WTC11 (cell line): ENCODE data around the gene SLC38A7. TPM values are rescaled to one million over a fixed set of nuclear protein-coding genes. Genes with fewer than 3 reads are reported as not detected.

Experiments
- ATAC-seq: fragments of 200-7000 bp; cut with Tn5 transposase; 2 replicates; pipeline ENCODE4 v1.10.0; 2021; ENCODE audit warnings: mild to moderate bottlenecking, moderate library complexity
- Bru-seq: library from RNA; stranded (reverse); fragments of 400-500 nt; gene quantifications from one replicate; lab custom pipeline; 2021; lab: Mats Ljungman, UMichigan
- CTCF ChIA-PET: fragments of 300-600 bp; sonication (Branson Sonifier 250); formaldehyde crosslinking; loops from one replicate; lab custom pipeline; 2021; ENCODE audit warnings: antibody characterized with exemption; lab: Charles Lee
- POLR2A ChIA-PET: fragments of 350-600 bp; sonication (Branson Sonifier 250); formaldehyde crosslinking; loops from one replicate; lab custom pipeline; 2021; ENCODE audit warnings: antibody characterized with exemption; lab: Charles Lee
- DNase-seq: peaks from one replicate; pipeline ENCODE4 v3.0.0; 2021; ENCODE audit warnings: low spot score
- H3K27ac Mint-ChIP-seq: 2 replicates; pipeline ENCODE4 v1.8.0; 2021; ENCODE audit warnings: mixed read lengths
- H3K27me3 Mint-ChIP-seq: 2 replicates; pipeline ENCODE4 v1.8.0; 2021; ENCODE audit warnings: low read depth, mild to moderate bottlenecking, moderate library complexity, mixed read lengths
- H3K36me3 Mint-ChIP-seq: 2 replicates; pipeline ENCODE4 v1.8.0; 2021; ENCODE audit warnings: mixed read lengths
- H3K4me1 Mint-ChIP-seq: 2 replicates; pipeline ENCODE4 v1.8.0; 2022; ENCODE audit warnings: mixed read lengths
- H3K4me3 Mint-ChIP-seq: 2 replicates; pipeline ENCODE4 v1.8.0; 2021; ENCODE audit warnings: mild to moderate bottlenecking, moderate library complexity, mixed read lengths
- H3K9me3 Mint-ChIP-seq: 2 replicates; pipeline ENCODE4 v1.8.0; 2021; ENCODE audit warnings: mixed read lengths
- CREB1 ChIP-seq: sonication (generic); formaldehyde crosslinking; IDR thresholded peaks from 2 replicates; pipeline ENCODE4 v1.8.0; 2023; ENCODE audit warnings: mild to moderate bottlenecking, missing genetic modification reagents
- CREM ChIP-seq: sonication (generic); formaldehyde crosslinking; IDR thresholded peaks from 2 replicates; pipeline ENCODE4 v1.8.1; 2022; ENCODE audit warnings: mild to moderate bottlenecking, missing genetic modification reagents, moderate library complexity
- CTCF ChIP-seq: fragments of 200-600 bp; IDR thresholded peaks from 2 replicates; pipeline ENCODE4 v1.8.0; 2022; ENCODE audit warnings: antibody characterized with exemption
- ELF4 ChIP-seq: sonication (generic); formaldehyde crosslinking; IDR thresholded peaks from 2 replicates; pipeline ENCODE4 v1.8.1; 2022; ENCODE audit warnings: low read depth, mild to moderate bottlenecking, moderate library complexity, missing genetic modification reagents
- FOXK1 ChIP-seq: sonication (generic); formaldehyde crosslinking; IDR thresholded peaks from 2 replicates; pipeline ENCODE4 v1.8.0; 2022; ENCODE audit warnings: mild to moderate bottlenecking, moderate library complexity, missing genetic modification reagents
- FOXP1 ChIP-seq: sonication (generic); formaldehyde crosslinking; IDR thresholded peaks from 2 replicates; pipeline ENCODE4 v1.8.0; 2022; ENCODE audit warnings: missing genetic modification reagents, mild to moderate bottlenecking, moderate library complexity, borderline replicate concordance
- GABPB1 ChIP-seq: sonication (generic); formaldehyde crosslinking; IDR thresholded peaks from 2 replicates; pipeline ENCODE4 v1.8.1; 2023; ENCODE audit warnings: mild to moderate bottlenecking, missing genetic modification reagents
- GRHL2 ChIP-seq: fragments of 250-450 bp; sonication (Bioruptor Pico); IDR thresholded peaks from 2 replicates; pipeline ENCODE4 v1.8.0; 2022; ENCODE audit warnings: mild to moderate bottlenecking, moderate library complexity; ENCODE audit not compliant: insufficient replicate concordance, severe bottlenecking
- MYBL2 ChIP-seq: sonication (generic); formaldehyde crosslinking; IDR thresholded peaks from 2 replicates; pipeline ENCODE4 v1.8.1; 2023; ENCODE audit warnings: mild to moderate bottlenecking, moderate library complexity, missing genetic modification reagents
- NR3C1 ChIP-seq: sonication (generic); formaldehyde crosslinking; conservative IDR thresholded peaks from 2 replicates; pipeline ENCODE4 v1.8.1; 2023; ENCODE audit warnings: low read depth, mild to moderate bottlenecking, missing genetic modification reagents
- OVOL2 ChIP-seq: fragments of 250-450 bp; sonication (Bioruptor Pico); IDR thresholded peaks from 2 replicates; pipeline ENCODE4 v1.9.0; 2021; ENCODE audit warnings: mild to moderate bottlenecking, borderline replicate concordance
- RELA ChIP-seq: sonication (generic); formaldehyde crosslinking; IDR thresholded peaks from 2 replicates; pipeline ENCODE4 v1.8.1; 2022; ENCODE audit warnings: missing genetic modification reagents, mild to moderate bottlenecking, borderline replicate concordance
- SMAD4 ChIP-seq: sonication (generic); formaldehyde crosslinking; IDR thresholded peaks from 2 replicates; pipeline ENCODE4 v1.8.0; 2022; ENCODE audit warnings: mild to moderate bottlenecking, missing genetic modification reagents
- SP1 ChIP-seq: sonication (generic); formaldehyde crosslinking; conservative IDR thresholded peaks from 2 replicates; pipeline ENCODE4 v1.8.1; 2022; ENCODE audit warnings: missing genetic modification reagents
- TEAD1 ChIP-seq: sonication (generic); formaldehyde crosslinking; IDR thresholded peaks from 2 replicates; pipeline ENCODE4 v1.8.0; 2022; ENCODE audit warnings: mild to moderate bottlenecking, missing genetic modification reagents
- TEAD4 ChIP-seq: sonication (generic); formaldehyde crosslinking; IDR thresholded peaks from 2 replicates; pipeline ENCODE4 v1.8.0; 2022; ENCODE audit warnings: mild to moderate bottlenecking, missing genetic modification reagents
- USF1 ChIP-seq: sonication (generic); formaldehyde crosslinking; IDR thresholded peaks from 2 replicates; pipeline ENCODE4 v1.8.0; 2022; ENCODE audit warnings: mild to moderate bottlenecking, missing genetic modification reagents
- USF2 ChIP-seq: sonication (generic); formaldehyde crosslinking; IDR thresholded peaks from 2 replicates; pipeline ENCODE4 v1.8.1; 2023; ENCODE audit warnings: mild to moderate bottlenecking, missing genetic modification reagents, moderate library complexity
- ZNF232 ChIP-seq: sonication (generic); formaldehyde crosslinking; IDR thresholded peaks from 2 replicates; pipeline ENCODE4 v1.8.0; 2022; ENCODE audit warnings: mild to moderate bottlenecking, missing genetic modification reagents
- ZNF263 ChIP-seq: sonication (generic); formaldehyde crosslinking; IDR thresholded peaks from 2 replicates; pipeline ENCODE4 v1.8.1; 2022; ENCODE audit warnings: low read depth, mild to moderate bottlenecking, moderate library complexity, missing genetic modification reagents
- ZNF317 ChIP-seq: sonication (generic); formaldehyde crosslinking; IDR thresholded peaks from 2 replicates; pipeline ENCODE4 v1.8.1; 2023; ENCODE audit warnings: low read depth, mild to moderate bottlenecking, moderate library complexity, missing genetic modification reagents, borderline replicate concordance
- ZNF416 ChIP-seq: fragments of 250-450 bp; sonication (Bioruptor Pico); IDR thresholded peaks from 2 replicates; pipeline ENCODE4 v1.9.0; 2021; ENCODE audit warnings: mild to moderate bottlenecking, inconsistent platforms
- ZNF671 ChIP-seq: fragments of 250-450 bp; sonication (Bioruptor Pico); IDR thresholded peaks from 2 replicates; pipeline ENCODE4 v1.8.0; 2021; ENCODE audit warnings: mild to moderate bottlenecking
- long read RNA-seq, 3 experiments: library from RNA in 1 of 3; library from capped mRNA in 1 of 3; library from polyadenylated mRNA in 1 of 3; unstranded in 2 of 3; stranded (forward) in 1 of 3; transcript quantifications; one replicate each; pipeline ENCODE4 v2.0.0, GENCODE V29; 2021
- total RNA-seq: library from RNA; stranded (reverse); gene quantifications from 3 replicates; pipeline ENCODE4 v1.2.3, GENCODE V29; 2021
- TF ChIP-seq, protein P1 (sequence below): sonication (generic); formaldehyde crosslinking; IDR thresholded peaks from 2 replicates; pipeline ENCODE4 v1.8.1; 2023; ENCODE audit warnings: mild to moderate bottlenecking, moderate library complexity, missing genetic modification reagents

SLC38A7 gene, protein sequence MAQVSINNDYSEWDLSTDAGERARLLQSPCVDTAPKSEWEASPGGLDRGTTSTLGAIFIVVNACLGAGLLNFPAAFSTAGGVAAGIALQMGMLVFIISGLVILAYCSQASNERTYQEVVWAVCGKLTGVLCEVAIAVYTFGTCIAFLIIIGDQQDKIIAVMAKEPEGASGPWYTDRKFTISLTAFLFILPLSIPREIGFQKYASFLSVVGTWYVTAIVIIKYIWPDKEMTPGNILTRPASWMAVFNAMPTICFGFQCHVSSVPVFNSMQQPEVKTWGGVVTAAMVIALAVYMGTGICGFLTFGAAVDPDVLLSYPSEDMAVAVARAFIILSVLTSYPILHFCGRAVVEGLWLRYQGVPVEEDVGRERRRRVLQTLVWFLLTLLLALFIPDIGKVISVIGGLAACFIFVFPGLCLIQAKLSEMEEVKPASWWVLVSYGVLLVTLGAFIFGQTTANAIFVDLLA
- total RNA-seq (20.6 to 23.1 TPM (median 22.9 TPM) in 3 replicates), Bru-seq, nascent RNA (percentile 57 among the genes with signal in this experiment)
- long read RNA-seq, experiment 1, full-length matches to known transcripts: 78 of 126 reads
- long read RNA-seq, experiment 1, partial matches to known transcripts: 11 of 126 reads
- long read RNA-seq, experiment 1, other reads (novel, unspliced or antisense): 37 of 126 reads
- long read RNA-seq, experiment 2, full-length matches to known transcripts: 3 of 22 reads
- long read RNA-seq, experiment 2, partial matches to known transcripts: 4 of 22 reads
- long read RNA-seq, experiment 2, other reads (novel, unspliced or antisense): 15 of 22 reads
- long read RNA-seq, experiment 3, full-length matches to known transcripts: 5 of 9 reads
- long read RNA-seq, experiment 3, partial matches to known transcripts: 2 of 9 reads
- long read RNA-seq, experiment 3, other reads (novel, unspliced or antisense): 2 of 9 reads

DNA sequence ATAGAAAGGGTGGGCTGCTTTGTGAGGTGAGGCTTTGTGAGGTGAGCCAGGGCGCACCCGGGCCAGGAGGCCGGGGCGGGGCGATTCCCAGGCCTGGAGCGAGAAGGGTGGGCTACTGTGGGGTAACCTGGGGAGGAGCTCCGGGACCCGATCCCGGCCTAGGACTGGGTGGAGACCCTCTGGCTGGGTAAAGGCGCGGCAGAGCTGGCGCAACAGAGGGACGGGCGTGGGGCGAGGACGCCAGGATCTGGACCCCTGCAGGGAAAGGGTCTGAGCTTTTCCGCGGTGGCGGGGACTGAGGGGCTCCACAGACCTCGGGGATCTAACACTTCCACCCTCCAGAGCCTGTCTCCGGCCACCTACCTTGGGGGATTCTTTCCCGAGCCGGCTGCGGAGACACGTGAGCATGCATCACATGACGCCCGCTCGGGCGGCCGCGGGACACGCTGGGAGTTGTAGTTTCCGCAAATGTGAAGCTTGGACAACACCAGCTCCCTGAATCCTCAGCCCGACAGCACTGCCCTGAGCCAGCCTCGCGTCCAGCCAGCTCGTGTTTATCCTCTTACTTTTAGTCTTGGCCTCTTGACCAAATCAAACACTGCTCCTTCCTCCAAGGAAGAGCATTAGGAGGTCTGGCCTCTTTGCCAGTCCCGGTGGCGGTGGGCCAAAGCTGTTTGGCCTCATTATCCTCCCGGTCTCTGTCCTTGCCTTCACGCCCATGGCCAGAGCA is at the start of gene SLC38A7:
TSS of gene SLC38A7 (minus strand) at position 417 of the 730 bp plus-strand sequence. CDS start 4,644 bp downstream, outside the sequence.
- TF ChIP-seq GABPB1 (CRISPR knock-in tag) (peak; percentile 50), ZNF232 (no peak), CREM (0 out of 2 replicates have a peak, but pooled peaks have one; percentile 35), USF2 (CRISPR knock-in tag) (peak; percentile 100), SP1 (CRISPR knock-in tag) (no peak), ZNF416 (no peak), ZNF671 (CRISPR knock-in tag) (no peak), FOXK1 (peak; percentile 60), USF1 (peak; percentile 100)
- TF ChIP-seq, protein P1, sequence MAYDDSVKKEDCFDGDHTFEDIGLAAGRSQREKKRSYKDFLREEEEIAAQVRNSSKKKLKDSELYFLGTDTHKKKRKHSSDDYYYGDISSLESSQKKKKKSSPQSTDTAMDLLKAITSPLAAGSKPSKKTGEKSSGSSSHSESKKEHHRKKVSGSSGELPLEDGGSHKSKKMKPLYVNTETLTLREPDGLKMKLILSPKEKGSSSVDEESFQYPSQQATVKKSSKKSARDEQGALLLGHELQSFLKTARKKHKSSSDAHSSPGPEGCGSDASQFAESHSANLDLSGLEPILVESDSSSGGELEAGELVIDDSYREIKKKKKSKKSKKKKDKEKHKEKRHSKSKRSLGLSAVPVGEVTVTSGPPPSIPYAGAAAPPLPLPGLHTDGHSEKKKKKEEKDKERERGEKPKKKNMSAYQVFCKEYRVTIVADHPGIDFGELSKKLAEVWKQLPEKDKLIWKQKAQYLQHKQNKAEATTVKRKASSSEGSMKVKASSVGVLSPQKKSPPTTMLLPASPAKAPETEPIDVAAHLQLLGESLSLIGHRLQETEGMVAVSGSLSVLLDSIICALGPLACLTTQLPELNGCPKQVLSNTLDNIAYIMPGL (CRISPR knock-in tag): peak; percentile 49; the same call in 1 of the 2 replicates
- peak; percentile 89 for DNase-seq
- Mint-ChIP-seq H3K27ac (peak within 1 kb of the TSS; percentile 27; the same call in 1 of the 2 replicates), H3K4me3 (peak within 1 kb of the TSS; percentile 88), H3K9me3 (no peaks in the 10 kb centered on the region), H3K4me1 (peaks cover 10% of the 10 kb centered on the region), H3K36me3 (peaks cover 3% of the 10 kb centered on the region; the same call in 1 of the 2 replicates), H3K27me3 (no peaks in the 10 kb centered on the region; the same call in 1 of the 2 replicates)
- CTCF ChIA-PET: interaction anchor here (0.8 to 3.0 kb wide), 6 partner anchors 24 to 385 kb away, joined by 3 to 36 read pairs (median 3); partner anchors contain the start of genes GOT2 and NDRG4
- peak; percentile 95 for ATAC-seq
- POLR2A ChIA-PET: interaction anchor here (0.8 to 1.3 kb wide), 2 partner anchors 54 to 169 kb away, joined by 3 to 4 read pairs; partner anchors contain the start of gene SETD6

GRCh38 chr16:58733671-58734458 is 49.3 kb upstream of the SLC38A7 start, which contains the start of gene GOT2:
Gene GOT2, minus strand, starts transcription at chr16:58734316. Its CDS starts 88 bp downstream, at chr16:58734228.
- H3K27ac Mint-ChIP-seq: peak within 1 kb of the TSS; percentile 97
- no peaks in the 10 kb centered on the region for H3K9me3 Mint-ChIP-seq
- ATAC-seq: peak; percentile 95
- CTCF ChIA-PET: interaction anchor here (0.6 to 5.1 kb wide), 6 partner anchors 9 to 122 kb away, joined by 3 to 40 read pairs (median 4); partner anchors contain the start of gene SLC38A7
- POLR2A ChIA-PET: interaction anchor here (0.6 to 1.0 kb wide), 2 partner anchors 81 to 107 kb away, joined by 3 to 4 read pairs; no protein-coding TSS in a partner anchor
- H3K27me3 Mint-ChIP-seq: no peaks in the 10 kb centered on the region
- H3K4me1 Mint-ChIP-seq: peaks cover 29% of the 10 kb centered on the region
- peak; percentile 83 for DNase-seq
- H3K4me3 Mint-ChIP-seq: peak within 1 kb of the TSS; percentile 100
- no peaks in the 10 kb centered on the region for H3K36me3 Mint-ChIP-seq
- peak; percentile 60; the same call in 1 of the 2 replicates for TF ChIP-seq TEAD1 (CRISPR knock-in tag)
- TF ChIP-seq NR3C1 (CRISPR knock-in tag): no peak
- peak; percentile 64 for TF ChIP-seq FOXK1
- TF ChIP-seq GRHL2 (CRISPR knock-in tag): no peak
- no peak for TF ChIP-seq ELF4 (CRISPR knock-in tag)
- 0 out of 2 replicates have a peak, but pooled peaks have one; percentile 11 for TF ChIP-seq FOXP1 (CRISPR knock-in tag)
- TF ChIP-seq CTCF: peak; percentile 32; the same call in 1 of the 2 replicates
- no peak for TF ChIP-seq ZNF263 (CRISPR knock-in tag)
- peak; percentile 88 for TF ChIP-seq GABPB1 (CRISPR knock-in tag)
- no peak for TF ChIP-seq OVOL2 (CRISPR knock-in tag)
- no peak; the same call in none of the 2 replicates for TF ChIP-seq CREB1 (CRISPR knock-in tag)
- TF ChIP-seq RELA (CRISPR knock-in tag): 0 out of 2 replicates have a peak, but pooled peaks have one; percentile 28
- no peak for TF ChIP-seq TEAD4
- no peak for TF ChIP-seq SMAD4 (CRISPR knock-in tag)
- no peak for TF ChIP-seq ZNF317 (CRISPR knock-in tag)
- peak; percentile 62 for TF ChIP-seq MYBL2 (CRISPR knock-in tag)
